GM12878 (cell line): ENCODE measurements around the gene CACNA2D1.

Source experiments
- JUND ChIP-seq: IDR thresholded peaks from 2 replicates; pipeline ENCODE4 v1.6.1; 2012; ENCODE audit warnings: low read depth, mild to moderate bottlenecking, low read length, improper control_type of control experiment, moderate library complexity
- ZNF207 ChIP-seq: fragments of 450-650 bp; IDR thresholded peaks from 2 replicates; pipeline ENCODE4 v1.6.1; 2014; ENCODE audit warnings: antibody characterized with exemption, mild to moderate bottlenecking, borderline replicate concordance
- TF ChIP-seq, protein P1 (sequence below): IDR thresholded peaks from 2 replicates; pipeline ENCODE4 v1.6.1; 2011; ENCODE audit warnings: mild to moderate bottlenecking, low read depth, low read length, moderate library complexity; ENCODE audit not compliant: insufficient replicate concordance
- TF ChIP-seq, protein P2 (sequence below), 3 experiments: IDR thresholded peaks in 2 of 3; conservative IDR thresholded peaks in 1 of 3; 2 replicates each; pipeline ENCODE4 v1.5.1; 2011; ENCODE audit warnings: low read depth in 3 of 3, low read length in 3 of 3, mild to moderate bottlenecking in 3 of 3, control low read depth in 2 of 3, moderate library complexity in 2 of 3, inconsistent platforms in 1 of 3, mixed read lengths in 1 of 3; ENCODE audit not compliant: control insufficient read depth in 2 of 3, insufficient read depth in 1 of 3; ENCODE audit errors: extremely low read depth in 1 of 3

DNA sequence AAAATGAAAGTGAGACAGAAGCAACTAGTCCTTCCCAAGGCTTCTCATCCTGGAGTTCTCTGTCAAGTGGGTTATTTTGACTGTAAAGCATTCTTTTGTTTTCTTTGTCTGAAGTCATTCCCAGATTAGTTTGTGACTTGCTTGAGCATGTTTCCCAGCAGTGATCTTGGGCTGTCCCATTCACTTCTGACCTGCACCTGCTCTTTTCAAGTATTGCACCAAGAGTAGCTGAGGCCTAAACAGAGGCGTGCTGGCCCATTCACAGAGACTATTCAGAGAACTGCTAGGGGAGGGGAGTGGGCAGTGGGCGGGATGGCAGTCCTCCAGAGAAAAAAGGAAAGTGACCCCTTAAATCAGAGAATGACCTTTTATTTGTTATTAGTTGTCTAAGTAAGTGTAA, 61.3 kb downstream of the CACNA2D1 start:
- TF ChIP-seq, protein P1, sequence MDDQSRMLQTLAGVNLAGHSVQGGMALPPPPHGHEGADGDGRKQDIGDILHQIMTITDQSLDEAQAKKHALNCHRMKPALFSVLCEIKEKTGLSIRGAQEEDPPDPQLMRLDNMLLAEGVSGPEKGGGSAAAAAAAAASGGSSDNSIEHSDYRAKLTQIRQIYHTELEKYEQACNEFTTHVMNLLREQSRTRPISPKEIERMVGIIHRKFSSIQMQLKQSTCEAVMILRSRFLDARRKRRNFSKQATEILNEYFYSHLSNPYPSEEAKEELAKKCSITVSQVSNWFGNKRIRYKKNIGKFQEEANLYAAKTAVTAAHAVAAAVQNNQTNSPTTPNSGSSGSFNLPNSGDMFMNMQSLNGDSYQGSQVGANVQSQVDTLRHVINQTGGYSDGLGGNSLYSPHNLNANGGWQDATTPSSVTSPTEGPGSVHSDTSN, result no peak
- TF ChIP-seq, protein P2, sequence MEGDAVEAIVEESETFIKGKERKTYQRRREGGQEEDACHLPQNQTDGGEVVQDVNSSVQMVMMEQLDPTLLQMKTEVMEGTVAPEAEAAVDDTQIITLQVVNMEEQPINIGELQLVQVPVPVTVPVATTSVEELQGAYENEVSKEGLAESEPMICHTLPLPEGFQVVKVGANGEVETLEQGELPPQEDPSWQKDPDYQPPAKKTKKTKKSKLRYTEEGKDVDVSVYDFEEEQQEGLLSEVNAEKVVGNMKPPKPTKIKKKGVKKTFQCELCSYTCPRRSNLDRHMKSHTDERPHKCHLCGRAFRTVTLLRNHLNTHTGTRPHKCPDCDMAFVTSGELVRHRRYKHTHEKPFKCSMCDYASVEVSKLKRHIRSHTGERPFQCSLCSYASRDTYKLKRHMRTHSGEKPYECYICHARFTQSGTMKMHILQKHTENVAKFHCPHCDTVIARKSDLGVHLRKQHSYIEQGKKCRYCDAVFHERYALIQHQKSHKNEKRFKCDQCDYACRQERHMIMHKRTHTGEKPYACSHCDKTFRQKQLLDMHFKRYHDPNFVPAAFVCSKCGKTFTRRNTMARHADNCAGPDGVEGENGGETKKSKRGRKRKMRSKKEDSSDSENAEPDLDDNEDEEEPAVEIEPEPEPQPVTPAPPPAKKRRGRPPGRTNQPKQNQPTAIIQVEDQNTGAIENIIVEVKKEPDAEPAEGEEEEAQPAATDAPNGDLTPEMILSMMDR (IDR thresholded peaks at IDR 0.05 in 2 of 3, conservative IDR thresholded peaks at IDR 0.05 in 1 of 3; ENCODE audit: control insufficient read depth in 2 of 3, extremely low read depth in 1 of 3, insufficient read depth in 1 of 3, low read depth in 3 of 3, low read length in 3 of 3), result no peak
- TF ChIP-seq JUND (no peak), ZNF207 (no peak)
